Hepatocyte (in vitro differentiated cells): Measurements from ENCODE around the gene LHX8. TPM values are rescaled to one million over a fixed set of nuclear protein-coding genes. Genes with fewer than 3 reads are reported as not detected.
"Not testable (repeated sequence)": the region's sequence is repeated elsewhere in the genome, so short reads cannot be mapped to it uniquely, and the experiment has no call there.

Experiments used
- DNase-seq: peaks from one replicate; pipeline ENCODE4 v3.0.0-alpha.2; 2016; ENCODE audit warnings: low spot score
- H2AFZ ChIP-seq: fragments of 200-600 bp; sonication (generic); 2 replicates; pipeline ENCODE4 v1.6.0; 2016; ENCODE audit warnings: antibody characterized with exemption, mild to moderate bottlenecking
- H3K27ac ChIP-seq: fragments of 200-600 bp; sonication (generic); 2 replicates; pipeline ENCODE4 v1.5.1; 2016; ENCODE audit warnings: mild to moderate bottlenecking
- H3K27me3 ChIP-seq: fragments of 200-600 bp; sonication (generic); 2 replicates; pipeline ENCODE4 v1.6.1; 2016
- H3K36me3 ChIP-seq: fragments of 200-600 bp; sonication (generic); replicated peaks from 2 replicates; pipeline ENCODE4 v1.5.1; 2016; ENCODE audit warnings: low read depth; ENCODE audit not compliant: insufficient read depth
- H3K4me1 ChIP-seq: fragments of 200-600 bp; sonication (generic); 2 replicates; pipeline ENCODE4 v1.5.1; 2016; ENCODE audit warnings: mild to moderate bottlenecking, moderate library complexity; ENCODE audit not compliant: insufficient read depth
- H3K4me2 ChIP-seq: fragments of 200-600 bp; sonication (generic); 2 replicates; pipeline ENCODE4 v1.6.0; 2016
- H3K4me3 ChIP-seq: fragments of 200-600 bp; sonication (generic); 2 replicates; pipeline ENCODE4 v1.5.1; 2016; ENCODE audit warnings: mild to moderate bottlenecking
- H3K79me2 ChIP-seq: fragments of 200-600 bp; sonication (generic); 2 replicates; pipeline ENCODE4 v1.6.0; 2017; ENCODE audit warnings: mild to moderate bottlenecking
- H3K9me2 ChIP-seq: fragments of 200-600 bp; sonication (generic); replicated peaks from 2 replicates; pipeline ENCODE4 v1.6.0; 2017; ENCODE audit warnings: mild to moderate bottlenecking; ENCODE audit not compliant: insufficient read depth
- H3K9me3 ChIP-seq: fragments of 200-600 bp; sonication (generic); 2 replicates; pipeline ENCODE4 v1.5.1; 2016; ENCODE audit warnings: low read depth, mild to moderate bottlenecking
- H4K20me1 ChIP-seq: fragments of 200-600 bp; sonication (generic); 2 replicates; pipeline ENCODE4 v1.6.0; 2016; ENCODE audit warnings: mild to moderate bottlenecking; ENCODE audit not compliant: insufficient read depth, poor library complexity, severe bottlenecking
- EZH2 ChIP-seq: fragments of 200-600 bp; sonication (generic); IDR thresholded peaks from 2 replicates; pipeline ENCODE4 v1.6.1; 2016; ENCODE audit warnings: antibody characterized with exemption, mild to moderate bottlenecking, borderline replicate concordance
- EZH2phosphoT487 ChIP-seq: fragments of 200-600 bp; sonication (generic); IDR thresholded peaks from one replicate; pipeline ENCODE4 v1.6.1; 2018; ENCODE audit warnings: antibody characterized with exemption, mild to moderate bottlenecking, low read depth, moderate library complexity; ENCODE audit not compliant: unreplicated experiment, severe bottlenecking
- WGBS: methylation state at CpG from one replicate; pipeline ENCODE4 v1.1.6; 2016; ENCODE audit warnings: low lambda C conversion rate; ENCODE audit errors: missing lambda C conversion rate; 5-methylcytosine and 5-hydroxymethylcytosine counted together
- polyA plus RNA-seq: library from polyadenylated mRNA; unstranded; fragments of >200 nt; fragmentation: Nextera tagmentation; extraction: Ambion mirVana; gene quantifications from 2 replicates; pipeline ENCODE4 v1.2.1, GENCODE V29; 2016
- total RNA-seq: library from RNA; depleted of rRNA; stranded (reverse); fragments of >200 nt; gene quantifications from 2 replicates; pipeline ENCODE4 v1.2.3, GENCODE V29; 2014
- TF ChIP-seq, protein P1 (sequence below): fragments of 200-600 bp; sonication (generic); IDR thresholded peaks from 2 replicates; pipeline ENCODE4 v1.5.1; 2016; ENCODE audit warnings: antibody characterized with exemption, mild to moderate bottlenecking; ENCODE audit not compliant: poor library complexity

Gene LHX8
- total and polyA plus RNA-seq, 2 experiments from 2014 or later = 0.37 to 0.87 TPM

DNA sequence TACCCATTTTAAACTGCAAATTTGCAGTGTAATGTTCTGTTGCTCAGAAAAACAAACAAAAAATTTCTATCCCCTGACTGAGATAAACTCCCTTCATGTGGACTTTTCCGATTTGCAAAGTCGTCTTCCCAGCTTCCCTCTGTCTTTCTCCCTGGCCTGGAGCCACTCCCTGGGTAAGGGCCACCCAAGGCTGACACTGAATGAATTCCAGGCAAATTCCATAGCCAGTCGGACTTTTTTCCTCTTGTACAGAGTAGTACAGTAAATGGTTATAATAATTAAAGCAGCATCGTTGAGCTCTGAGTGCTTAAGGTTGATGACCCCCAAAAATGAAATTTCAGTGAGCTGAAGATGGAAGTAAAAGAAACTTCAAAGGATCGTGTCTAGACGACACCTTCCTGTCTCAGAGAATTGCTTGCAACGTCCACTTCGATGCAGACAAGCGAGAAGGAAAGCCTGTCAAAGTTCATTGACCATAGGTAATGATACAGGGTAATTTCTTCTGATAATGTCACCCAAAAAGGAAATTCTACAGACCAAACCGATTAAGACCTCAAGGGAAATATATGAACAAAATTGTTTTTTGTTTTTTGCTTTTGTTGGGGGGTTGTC, 33.6 kb upstream of the LHX8 start:
- H3K36me3 ChIP-seq = no peaks in the 10 kb centered on the region
- no peak for TF ChIP-seq EZH2phosphoT487
- no peak for TF ChIP-seq EZH2
- TF ChIP-seq, protein P1, sequence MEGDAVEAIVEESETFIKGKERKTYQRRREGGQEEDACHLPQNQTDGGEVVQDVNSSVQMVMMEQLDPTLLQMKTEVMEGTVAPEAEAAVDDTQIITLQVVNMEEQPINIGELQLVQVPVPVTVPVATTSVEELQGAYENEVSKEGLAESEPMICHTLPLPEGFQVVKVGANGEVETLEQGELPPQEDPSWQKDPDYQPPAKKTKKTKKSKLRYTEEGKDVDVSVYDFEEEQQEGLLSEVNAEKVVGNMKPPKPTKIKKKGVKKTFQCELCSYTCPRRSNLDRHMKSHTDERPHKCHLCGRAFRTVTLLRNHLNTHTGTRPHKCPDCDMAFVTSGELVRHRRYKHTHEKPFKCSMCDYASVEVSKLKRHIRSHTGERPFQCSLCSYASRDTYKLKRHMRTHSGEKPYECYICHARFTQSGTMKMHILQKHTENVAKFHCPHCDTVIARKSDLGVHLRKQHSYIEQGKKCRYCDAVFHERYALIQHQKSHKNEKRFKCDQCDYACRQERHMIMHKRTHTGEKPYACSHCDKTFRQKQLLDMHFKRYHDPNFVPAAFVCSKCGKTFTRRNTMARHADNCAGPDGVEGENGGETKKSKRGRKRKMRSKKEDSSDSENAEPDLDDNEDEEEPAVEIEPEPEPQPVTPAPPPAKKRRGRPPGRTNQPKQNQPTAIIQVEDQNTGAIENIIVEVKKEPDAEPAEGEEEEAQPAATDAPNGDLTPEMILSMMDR = no peak
- H3K4me2 ChIP-seq = peak overlapping the region; percentile 42
- no peaks in the 10 kb centered on the region for H3K79me2 ChIP-seq
- H3K27ac ChIP-seq = peak overlapping the region; percentile 6
- DNase-seq = peak; percentile 20
- no peaks in the 10 kb centered on the region for H3K9me3 ChIP-seq
- 56% methylated on average over 10 of the region's 10 CpGs for WGBS
- no peak overlapping the region for H3K4me3 ChIP-seq
- no peaks in the 10 kb centered on the region for H4K20me1 ChIP-seq
- no peaks in the 10 kb centered on the region for H3K9me2 ChIP-seq
- H3K27me3 ChIP-seq = no peaks in the 10 kb centered on the region
- H2AFZ ChIP-seq = no peak overlapping the region
- H3K4me1 ChIP-seq = no peaks in the 10 kb centered on the region

DNA sequence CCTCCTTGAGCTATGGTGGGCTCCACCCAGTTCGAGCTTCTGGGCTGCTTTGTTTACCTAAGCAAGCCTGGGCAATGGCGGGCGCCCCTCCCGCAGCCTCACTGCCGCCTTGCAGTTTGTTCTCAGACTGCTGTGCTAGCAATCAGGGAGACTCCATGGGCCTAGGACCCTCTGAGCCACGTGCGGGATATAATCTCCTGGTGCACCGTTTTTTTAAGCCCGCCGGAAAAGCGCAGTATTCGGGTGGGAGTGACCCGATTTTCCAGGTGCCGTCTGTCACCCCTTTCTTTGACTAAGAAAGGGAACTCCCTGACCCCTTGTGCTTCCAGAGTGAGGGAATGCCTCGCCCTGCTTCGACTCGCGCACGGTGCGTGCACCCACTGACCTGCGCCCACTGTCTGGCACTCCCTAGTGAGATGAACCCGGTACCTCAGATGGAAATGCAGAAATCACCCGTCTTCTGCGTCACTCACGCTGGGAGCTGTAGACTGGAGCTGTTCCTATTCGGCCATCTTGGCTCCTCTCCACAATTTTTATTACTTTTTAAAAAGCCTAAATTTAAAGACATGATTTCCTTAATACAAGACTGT, 21.7 kb upstream of the LHX8 start:
- H3K79me2 ChIP-seq, H3K27ac ChIP-seq, H3K9me3 ChIP-seq, H3K4me3 ChIP-seq, H3K9me2 ChIP-seq, H3K27me3 ChIP-seq, H4K20me1 ChIP-seq, DNase-seq, H3K36me3 ChIP-seq, H3K4me1 ChIP-seq, H2AFZ ChIP-seq, H3K4me2 ChIP-seq: not testable (repeated sequence)
- 92% methylated on average over 25 of the region's 26 CpGs for WGBS

DNA sequence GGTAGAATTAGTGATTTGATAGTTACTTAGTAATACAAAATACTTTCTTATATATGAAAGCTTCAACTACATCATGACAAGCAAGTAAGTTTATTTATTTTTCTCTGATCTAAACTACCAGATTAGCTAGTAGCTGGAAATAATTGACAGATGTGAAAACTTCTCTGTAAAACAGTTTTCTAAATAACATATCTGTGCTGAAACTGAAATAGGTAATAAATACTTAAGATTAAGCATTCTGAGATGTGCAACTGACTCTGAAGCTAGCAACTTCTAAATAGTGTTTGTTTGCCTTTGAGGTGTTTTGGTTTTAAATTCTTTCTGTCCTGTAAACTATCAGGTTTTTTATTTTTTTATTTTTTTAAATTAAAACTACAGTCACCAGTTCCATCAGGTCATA, 18.5 kb upstream of the LHX8 start:
- no peaks in the 10 kb centered on the region for H3K79me2 ChIP-seq
- no peak overlapping the region for H3K4me3 ChIP-seq
- H3K36me3 ChIP-seq = no peaks in the 10 kb centered on the region
- no peaks in the 10 kb centered on the region for H3K9me3 ChIP-seq
- no peak for DNase-seq
- H3K27ac ChIP-seq = no peak overlapping the region
- no peaks in the 10 kb centered on the region for H3K9me2 ChIP-seq
- H2AFZ ChIP-seq = no peak overlapping the region
- H4K20me1 ChIP-seq = peaks cover 3% of the 10 kb centered on the region
- H3K4me1 ChIP-seq = no peaks in the 10 kb centered on the region
- no peaks in the 10 kb centered on the region for H3K27me3 ChIP-seq
- no peak overlapping the region for H3K4me2 ChIP-seq
- TF ChIP-seq, protein P1 = no peak
- TF ChIP-seq EZH2 = no peak
- TF ChIP-seq EZH2phosphoT487 = no peak

GRCh38 chr1:75123756-75124155, 10.4 kb upstream of the LHX8 start:
- Histone ChIP-seq H3K4me3 (no peak overlapping the region), H3K79me2 (no peaks in the 10 kb centered on the region), H3K27ac (no peak overlapping the region), H3K27me3 (peaks cover 19% of the 10 kb centered on the region), H4K20me1 (no peaks in the 10 kb centered on the region), H2AFZ (no peak overlapping the region), H3K9me3 (no peaks in the 10 kb centered on the region), H3K9me2 (no peaks in the 10 kb centered on the region), H3K4me2 (no peak overlapping the region), H3K4me1 (no peaks in the 10 kb centered on the region), H3K36me3 (no peaks in the 10 kb centered on the region)
- 63% methylated on average over 1 of the region's 1 CpG for WGBS
- no peak for DNase-seq
- TF ChIP-seq, protein P1 = no peak
- no peak for TF ChIP-seq EZH2phosphoT487
- TF ChIP-seq EZH2 = no peak
